HepG2 (cell line): Measurements from ENCODE around the gene TOP2A. TPM values are rescaled to one million over a fixed set of nuclear protein-coding genes. Genes with fewer than 3 reads are reported as not detected.

Experiments used
- ATAC-seq: fragments of 200-7000 bp; cut with Tn5 transposase; 3 replicates; pipeline ENCODE4 v1.9.1; 2020; ENCODE audit warnings: mild to moderate bottlenecking, moderate library complexity
- BruUV-seq: library from RNA; stranded (reverse); fragments of 400-500 nt; replicated peaks from 2 replicates; lab custom pipeline; 2021; lab: Mats Ljungman, UMichigan
- CTCF ChIA-PET: fragments of 300-600 bp; formaldehyde crosslinking; extraction: SDS; loops from one replicate; lab custom pipeline; 2021; ENCODE audit warnings: low total read pairs, inconsistent platforms, low intra/inter-chr PET ratio; lab: Yijun Ruan, JAX
- POLR2A ChIA-PET: fragments of 350-600 bp; sonication (Branson Sonifier 250); formaldehyde crosslinking; loops from one replicate; lab custom pipeline; 2020; ENCODE audit warnings: antibody characterized with exemption, inconsistent platforms; lab: Yijun Ruan, JAX
- DNase-seq: peaks from one replicate; pipeline ENCODE4 v3.0.0-alpha.2; 2015; ENCODE audit warnings: low spot score
- FAIRE-seq: peaks from 3 replicates; lab custom pipeline; 2011; peaks lifted over from hg19 to GRCh38; lab: Jason Lieb, UNC
- H2AFZ ChIP-seq: one replicate; pipeline ENCODE4 v1.6.1; 2011; ENCODE audit warnings: low read length, inconsistent platforms
- H3K27ac ChIP-seq: fragments of 300-600 bp; 3 replicates; pipeline ENCODE4 v1.8.0; 2011; ENCODE audit warnings: mixed run types, mild to moderate bottlenecking, mixed read lengths, low read length, inconsistent platforms; ENCODE audit not compliant: insufficient read depth; ENCODE audit errors: extremely low read length
- H3K27me3 ChIP-seq, 2 experiments: fragments of 200-600 bp in 1 of 2; 2 replicates in 1 of 2; 3 replicates in 1 of 2; pipeline versions ENCODE4 v1.6.0 to v1.8.0; 2011; ENCODE audit warnings: low read length in 2 of 2, mild to moderate bottlenecking in 2 of 2, moderate library complexity in 2 of 2, inconsistent platforms in 1 of 2; ENCODE audit not compliant: insufficient read depth in 2 of 2, control insufficient read depth in 1 of 2
- H3K36me3 ChIP-seq, 2 experiments: fragments of 200-600 bp in 1 of 2; replicated peaks in 1 of 2; 2 replicates in 1 of 2; 3 replicates in 1 of 2; pipeline versions ENCODE4 v1.5.1 to v1.8.0; 2011; ENCODE audit warnings: low read length in 2 of 2, inconsistent platforms in 1 of 2; ENCODE audit not compliant: insufficient read depth in 2 of 2, control insufficient read depth in 1 of 2
- H3K4me1 ChIP-seq: 2 replicates; pipeline ENCODE4 v1.5.1; 2012; ENCODE audit warnings: low read length, inconsistent platforms; ENCODE audit not compliant: insufficient read depth
- H3K4me2 ChIP-seq: 2 replicates; pipeline ENCODE4 v1.6.0; 2011; ENCODE audit warnings: low read depth, low read length, inconsistent platforms
- H3K4me3 ChIP-seq, 3 experiments: fragments of 200-600 bp in 1 of 3; sonication (generic), shearing (Covaris generic) in 1 of 3; replicated peaks in 1 of 3; 2 replicates each; pipeline ENCODE4 v1.5.1; 2011 to 2016; ENCODE audit warnings: low read length in 3 of 3, inconsistent platforms in 2 of 3, low read depth in 2 of 3, mild to moderate bottlenecking in 2 of 3, control low read depth in 1 of 3, mixed read lengths in 1 of 3; ENCODE audit not compliant: insufficient read depth in 1 of 3
- H3K79me2 ChIP-seq: one replicate; pipeline ENCODE4 v1.6.1; 2011; ENCODE audit warnings: low read length, inconsistent platforms; ENCODE audit not compliant: insufficient read depth
- H3K9ac ChIP-seq: 2 replicates; pipeline ENCODE4 v1.6.0; 2011; ENCODE audit warnings: mild to moderate bottlenecking, low read depth, low read length, inconsistent platforms; ENCODE audit not compliant: insufficient read depth
- H3K9me3 ChIP-seq: 2 replicates; pipeline ENCODE4 v1.5.1; 2012; ENCODE audit warnings: mild to moderate bottlenecking, low read length
- H4K20me1 ChIP-seq: 2 replicates; pipeline ENCODE4 v1.6.0; 2011; ENCODE audit warnings: inconsistent platforms, mild to moderate bottlenecking, low read length, moderate library complexity; ENCODE audit not compliant: insufficient read depth
- FOXO1 ChIP-seq: sonication (generic); formaldehyde crosslinking; IDR thresholded peaks from 2 replicates; pipeline ENCODE4 v1.4.0; 2020; ENCODE audit warnings: missing genetic modification reagents
- FOXP1 ChIP-seq, 2 experiments: fragments of 450-650 bp in 1 of 2; IDR thresholded peaks; 2 replicates each; pipeline ENCODE4 v1.6.1; 2017 to 2018; ENCODE audit warnings: antibody characterized with exemption in 1 of 2
- HNF4G ChIP-seq, 2 experiments: sonication (generic) in 1 of 2; formaldehyde crosslinking in 1 of 2; IDR thresholded peaks; 2 replicates each; pipeline versions ENCODE4 v1.4.0 to v1.6.1; 2011 to 2020; ENCODE audit warnings: borderline replicate concordance in 2 of 2, low read depth in 2 of 2, mild to moderate bottlenecking in 2 of 2, low read length in 1 of 2, missing genetic modification reagents in 1 of 2, moderate library complexity in 1 of 2
- KAT2B ChIP-seq: fragments of 150-350 bp; IDR thresholded peaks from 2 replicates; pipeline ENCODE4 v1.6.1; 2014; ENCODE audit warnings: low read depth, low read length, borderline replicate concordance
- TOPORS ChIP-seq: sonication (generic); formaldehyde crosslinking; IDR thresholded peaks from 2 replicates; pipeline ENCODE4 v1.8.0; 2023; ENCODE audit warnings: mild to moderate bottlenecking, missing genetic modification reagents
- ZBTB3 ChIP-seq: sonication (generic); formaldehyde crosslinking; IDR thresholded peaks from 2 replicates; pipeline ENCODE4 v1.4.0; 2020; ENCODE audit warnings: low read depth, mild to moderate bottlenecking, moderate library complexity, missing genetic modification reagents, borderline replicate concordance
- ZNF547 ChIP-seq: sonication (generic); formaldehyde crosslinking; IDR thresholded peaks from 2 replicates; pipeline ENCODE4 v1.5.1; 2020; ENCODE audit warnings: mild to moderate bottlenecking, missing genetic modification reagents
- ZNF629 ChIP-seq: sonication (generic); formaldehyde crosslinking; conservative IDR thresholded peaks from 2 replicates; pipeline ENCODE4 v1.5.0; 2020; ENCODE audit warnings: missing genetic modification reagents
- ZNF891 ChIP-seq: sonication (generic); formaldehyde crosslinking; IDR thresholded peaks from 2 replicates; pipeline ENCODE4 v1.5.0; 2020; ENCODE audit warnings: mild to moderate bottlenecking, missing genetic modification reagents
- WGBS: methylation state at CpG from one replicate; pipeline ENCODE4 v1.1.6; 2017; ENCODE audit warnings: low lambda C conversion rate; 5-methylcytosine and 5-hydroxymethylcytosine counted together
- in situ Hi-C: cut with HindIII; loops from 2 replicates; pipeline ENCODE4 v1.10.0; 2017; ENCODE audit warnings: low pct_unique_long_range_greater_than_20kb; ENCODE audit not compliant: extremely low pct_ligation_motif_present
- intact Hi-C: fragments of 100-400 bp; cut with micrococcal nuclease; formaldehyde crosslinking; loops from one replicate; pipeline ENCODE4 v1.10.0; 2022; ENCODE audit not compliant: unreplicated experiment
- polyA plus RNA-seq, 8 experiments: library from polyadenylated mRNA; depleted of rRNA in 3 of 8; stranded (reverse) in 7 of 8; unstranded in 1 of 8; fragments of >200 nt; fragmentation: Illumina TruSeq in 4 of 8; extraction: Trizol in 4 of 8; gene quantifications; 2 replicates each; pipeline versions ENCODE4 v1.2.1 to v1.2.3, GENCODE V29; 2011 to 2016; ENCODE audit warnings: low read depth in 4 of 8, missing spikeins in 1 of 8, mixed read lengths in 1 of 8; ENCODE audit not compliant: insufficient read depth in 1 of 8
- total RNA-seq, 5 experiments: library from RNA; depleted of rRNA; stranded (reverse); fragments of >200 nt; fragmentation: Illumina TruSeq; extraction: Trizol; gene quantifications; 2 replicates each; pipeline ENCODE4 v1.2.3, GENCODE V29; 2016; ENCODE audit warnings: low read depth in 1 of 5
- TF ChIP-seq, protein P1 (sequence below): IDR thresholded peaks from 2 replicates; pipeline ENCODE4 v1.6.1; 2012; ENCODE audit warnings: low read depth, low read length, improper control_type of control experiment
- TF ChIP-seq, protein P2 (sequence below): sonication (generic); formaldehyde crosslinking; conservative IDR thresholded peaks from 2 replicates; pipeline ENCODE4 v1.5.0; 2020; ENCODE audit warnings: missing genetic modification reagents
- TF ChIP-seq, protein P3 (sequence below): sonication (generic); formaldehyde crosslinking; IDR thresholded peaks from 2 replicates; pipeline ENCODE4 v1.9.0; 2021; ENCODE audit warnings: missing genetic modification reagents, mild to moderate bottlenecking, borderline replicate concordance
- TF ChIP-seq, protein P4 (sequence below): sonication (generic); formaldehyde crosslinking; IDR thresholded peaks from 2 replicates; pipeline ENCODE4 v1.5.0; 2020; ENCODE audit warnings: missing genetic modification reagents, mild to moderate bottlenecking, borderline replicate concordance

TOP2A gene
- total and polyA plus RNA-seq, 2 of the 13 experiments (the other 11 are each of a cell fraction or from before 2014, with no cell fraction given) = 108 to 327 TPM

DNA sequence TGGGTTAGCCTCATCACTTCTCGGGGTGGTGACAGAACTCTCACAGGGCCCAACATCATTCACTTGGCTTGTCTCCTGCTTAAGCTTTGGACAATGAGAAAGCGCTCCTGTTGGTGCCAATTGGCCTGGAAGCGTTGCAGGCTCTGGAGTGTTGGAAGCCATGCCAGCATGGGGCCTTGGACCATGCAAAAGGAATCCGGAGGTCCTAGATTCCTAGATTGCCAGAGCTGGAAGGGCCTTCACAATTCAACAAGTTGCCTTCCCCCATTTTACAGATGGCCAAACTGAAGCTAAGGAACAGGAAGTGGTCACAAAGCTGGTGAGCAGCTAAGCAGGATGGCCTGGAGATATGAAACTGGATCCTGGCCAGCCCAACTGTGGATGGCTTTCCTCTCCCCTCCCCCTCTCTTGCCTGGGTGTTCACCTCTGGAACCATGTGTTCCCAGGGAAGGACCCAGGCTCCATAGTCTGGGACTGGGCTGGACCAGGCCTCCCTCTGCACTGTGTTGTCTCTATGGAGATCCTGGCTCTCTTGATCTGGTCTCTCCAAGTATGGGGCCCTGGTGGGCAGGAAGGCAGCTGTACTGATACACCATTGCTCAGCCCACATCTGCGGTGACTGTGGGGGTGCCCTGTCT, 19.5 kb upstream of the TOP2A start:
- BruUV-seq = no TSS peak

DNA sequence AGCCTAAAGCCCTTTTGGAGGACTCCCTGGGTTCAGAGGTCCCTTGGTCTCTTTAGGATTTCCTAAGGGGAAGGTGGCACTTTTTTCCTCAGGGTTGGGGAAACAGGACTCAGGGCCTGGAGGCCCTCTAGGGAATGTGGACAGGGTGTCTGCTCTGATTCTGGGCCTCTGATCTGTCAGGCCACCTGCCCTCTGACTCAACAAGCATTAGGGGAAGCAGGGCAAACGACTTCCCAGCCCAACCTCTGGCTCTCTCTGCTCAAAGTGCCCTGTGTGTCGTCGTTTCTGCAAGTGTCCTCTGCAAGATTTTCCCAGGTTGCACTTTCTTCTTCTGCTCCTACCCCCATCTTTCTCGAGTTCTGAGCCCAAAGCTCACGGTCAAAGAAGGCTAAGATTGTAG, 18.9 kb upstream of the TOP2A start:
- Histone ChIP-seq H3K79me2 (no peaks in the 10 kb centered on the region), H3K9ac (no peak overlapping the region), H3K4me1 (peaks cover 8% of the 10 kb centered on the region; the same call in 1 of the 2 replicates), H3K27ac (no peak overlapping the region), H3K9me3 (no peaks in the 10 kb centered on the region), H4K20me1 (no peaks in the 10 kb centered on the region), H3K27me3 (peaks cover 0 to 9% of the 10 kb centered on the region in 2 experiments; a peak in 1 of 5 replicates), H3K36me3 (no peaks in the 10 kb centered on the region), H2AFZ (no peak overlapping the region), H3K4me3 (no peak overlapping the region), H3K4me2 (no peak overlapping the region)
- 9% methylated on average over 5 of the region's 5 CpGs for WGBS
- in situ Hi-C loops (no loop called here), intact Hi-C loops (no loop called here)
- no peak for ATAC-seq
- CTCF ChIA-PET = no interaction called here
- no peak for FAIRE-seq
- no TSS peak for BruUV-seq
- DNase-seq = no peak
- POLR2A ChIA-PET = no interaction called here
- TF ChIP-seq HNF4G (IDR thresholded peaks at IDR 0.05; ENCODE audit: borderline replicate concordance, low read depth, low read length) (no peak), HNF4G (CRISPR knock-in tag; IDR thresholded peaks at IDR 0.05; ENCODE audit: borderline replicate concordance, low read depth) (no peak), FOXP1 (IDR thresholded peaks at IDR 0.05) (no peak), FOXP1 (CRISPR knock-in tag; IDR thresholded peaks at IDR 0.05) (no peak), KAT2B (no peak), ZNF547 (CRISPR knock-in tag) (no peak), TOPORS (no peak), FOXO1 (CRISPR knock-in tag) (no peak)
- TF ChIP-seq, protein P1, sequence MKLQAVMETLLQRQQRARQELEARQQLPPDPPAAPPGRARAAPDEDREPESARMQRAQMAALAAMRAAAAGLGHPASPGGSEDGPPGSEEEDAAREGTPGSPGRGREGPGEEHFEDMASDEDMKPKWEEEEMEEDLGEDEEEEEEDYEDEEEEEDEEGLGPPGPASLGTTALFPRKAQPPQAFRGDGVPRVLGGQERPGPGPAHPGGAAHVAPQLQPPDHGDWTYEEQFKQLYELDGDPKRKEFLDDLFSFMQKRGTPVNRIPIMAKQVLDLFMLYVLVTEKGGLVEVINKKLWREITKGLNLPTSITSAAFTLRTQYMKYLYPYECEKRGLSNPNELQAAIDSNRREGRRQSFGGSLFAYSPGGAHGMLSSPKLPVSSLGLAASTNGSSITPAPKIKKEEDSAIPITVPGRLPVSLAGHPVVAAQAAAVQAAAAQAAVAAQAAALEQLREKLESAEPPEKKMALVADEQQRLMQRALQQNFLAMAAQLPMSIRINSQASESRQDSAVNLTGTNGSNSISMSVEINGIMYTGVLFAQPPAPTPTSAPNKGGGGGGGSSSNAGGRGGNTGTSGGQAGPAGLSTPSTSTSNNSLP = no peak
- TF ChIP-seq, protein P2, sequence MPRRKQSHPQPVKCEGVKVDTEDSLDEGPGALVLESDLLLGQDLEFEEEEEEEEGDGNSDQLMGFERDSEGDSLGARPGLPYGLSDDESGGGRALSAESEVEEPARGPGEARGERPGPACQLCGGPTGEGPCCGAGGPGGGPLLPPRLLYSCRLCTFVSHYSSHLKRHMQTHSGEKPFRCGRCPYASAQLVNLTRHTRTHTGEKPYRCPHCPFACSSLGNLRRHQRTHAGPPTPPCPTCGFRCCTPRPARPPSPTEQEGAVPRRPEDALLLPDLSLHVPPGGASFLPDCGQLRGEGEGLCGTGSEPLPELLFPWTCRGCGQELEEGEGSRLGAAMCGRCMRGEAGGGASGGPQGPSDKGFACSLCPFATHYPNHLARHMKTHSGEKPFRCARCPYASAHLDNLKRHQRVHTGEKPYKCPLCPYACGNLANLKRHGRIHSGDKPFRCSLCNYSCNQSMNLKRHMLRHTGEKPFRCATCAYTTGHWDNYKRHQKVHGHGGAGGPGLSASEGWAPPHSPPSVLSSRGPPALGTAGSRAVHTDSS (CRISPR knock-in tag) = no peak
- TF ChIP-seq, protein P3, sequence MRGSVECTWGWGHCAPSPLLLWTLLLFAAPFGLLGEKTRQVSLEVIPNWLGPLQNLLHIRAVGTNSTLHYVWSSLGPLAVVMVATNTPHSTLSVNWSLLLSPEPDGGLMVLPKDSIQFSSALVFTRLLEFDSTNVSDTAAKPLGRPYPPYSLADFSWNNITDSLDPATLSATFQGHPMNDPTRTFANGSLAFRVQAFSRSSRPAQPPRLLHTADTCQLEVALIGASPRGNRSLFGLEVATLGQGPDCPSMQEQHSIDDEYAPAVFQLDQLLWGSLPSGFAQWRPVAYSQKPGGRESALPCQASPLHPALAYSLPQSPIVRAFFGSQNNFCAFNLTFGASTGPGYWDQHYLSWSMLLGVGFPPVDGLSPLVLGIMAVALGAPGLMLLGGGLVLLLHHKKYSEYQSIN (CRISPR knock-in tag) = no peak
- TF ChIP-seq, protein P4, sequence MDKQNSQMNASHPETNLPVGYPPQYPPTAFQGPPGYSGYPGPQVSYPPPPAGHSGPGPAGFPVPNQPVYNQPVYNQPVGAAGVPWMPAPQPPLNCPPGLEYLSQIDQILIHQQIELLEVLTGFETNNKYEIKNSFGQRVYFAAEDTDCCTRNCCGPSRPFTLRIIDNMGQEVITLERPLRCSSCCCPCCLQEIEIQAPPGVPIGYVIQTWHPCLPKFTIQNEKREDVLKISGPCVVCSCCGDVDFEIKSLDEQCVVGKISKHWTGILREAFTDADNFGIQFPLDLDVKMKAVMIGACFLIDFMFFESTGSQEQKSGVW = no peak

More for the DNA sequence above, 19.5 kb upstream of the TOP2A start:
- H3K36me3 ChIP-seq = no peaks in the 10 kb centered on the region
- ATAC-seq (no peak), DNase-seq (no peak), FAIRE-seq (no peak)
- no peak overlapping the region for H3K4me2 ChIP-seq
- H3K79me2 ChIP-seq = no peaks in the 10 kb centered on the region
- CTCF ChIA-PET = no interaction called here
- no peak overlapping the region for H3K9ac ChIP-seq
- no peaks in the 10 kb centered on the region for H4K20me1 ChIP-seq
- no peak overlapping the region for H2AFZ ChIP-seq
- intact Hi-C loops = no loop called here
- in situ Hi-C loops = no loop called here
- H3K27me3 ChIP-seq = peaks cover 0 to 9% of the 10 kb centered on the region in 2 experiments; a peak in 1 of 5 replicates
- peaks cover 8% of the 10 kb centered on the region; the same call in 1 of the 2 replicates for H3K4me1 ChIP-seq
- 55% methylated on average over 4 of the region's 5 CpGs for WGBS
- no peak overlapping the region for H3K27ac ChIP-seq
- H3K4me3 ChIP-seq = no peak overlapping the region
- POLR2A ChIA-PET = interaction anchor here (0.5 kb wide), 1 partner anchor 13 kb away, joined by 3 read pairs; no protein-coding TSS in a partner anchor
- no peaks in the 10 kb centered on the region for H3K9me3 ChIP-seq
- TF ChIP-seq ZBTB3 (CRISPR knock-in tag) (no peak), ZNF629 (peak; percentile 40; the same call in 1 of the 2 replicates), ZNF891 (CRISPR knock-in tag) (no peak)
